ENCODE results near the gene IL17RC. TPM values are rescaled to one million over a fixed set of nuclear protein-coding genes. Genes with fewer than 3 reads are reported as not detected.

Gene IL17RC
- total RNA-seq, 2 donors from 2014 or later, result 1.2 to 3.5 TPM

GRCh38 chr3:9902372-9903237, 14.3 kb upstream of the IL17RC start, which contains the start of gene IL17RE:
IL17RE (plus strand) TSS chr3:9902848; CDS start chr3:9902933, 85 bp downstream.
- H3K36me3 Mint-ChIP-seq (ENCODE audit: low read depth), result peaks cover 2% of the 10 kb centered on the region
- H3K27me3 Mint-ChIP-seq, result no peaks in the 10 kb centered on the region
- peak within 1 kb of the TSS; percentile 88 for H3K4me3 Mint-ChIP-seq
- H3K9me3 Mint-ChIP-seq, result no peaks in the 10 kb centered on the region
- H3K27ac Mint-ChIP-seq, result peak within 1 kb of the TSS; percentile 91
- H3K4me1 Mint-ChIP-seq, result peaks cover 38% of the 10 kb centered on the region
- ATAC-seq (replicated peaks), result peak; percentile 75

- peak overlapping the region; percentile 91 for H3K27ac Mint-ChIP-seq
- no peaks in the 10 kb centered on the region for H3K9me3 Mint-ChIP-seq
- peaks cover 5% of the 10 kb centered on the region for H3K36me3 Mint-ChIP-seq (ENCODE audit: low read depth)
- H3K4me3 Mint-ChIP-seq, result peak overlapping the region; percentile 88
- no peaks in the 10 kb centered on the region for H3K27me3 Mint-ChIP-seq
- peaks cover 33% of the 10 kb centered on the region for H3K4me1 Mint-ChIP-seq
- peak; percentile 38 for ATAC-seq (replicated peaks)
Observed at GRCh38 chr3:9903238-9903624, 13.7 kb upstream of the IL17RC start.

DNA sequence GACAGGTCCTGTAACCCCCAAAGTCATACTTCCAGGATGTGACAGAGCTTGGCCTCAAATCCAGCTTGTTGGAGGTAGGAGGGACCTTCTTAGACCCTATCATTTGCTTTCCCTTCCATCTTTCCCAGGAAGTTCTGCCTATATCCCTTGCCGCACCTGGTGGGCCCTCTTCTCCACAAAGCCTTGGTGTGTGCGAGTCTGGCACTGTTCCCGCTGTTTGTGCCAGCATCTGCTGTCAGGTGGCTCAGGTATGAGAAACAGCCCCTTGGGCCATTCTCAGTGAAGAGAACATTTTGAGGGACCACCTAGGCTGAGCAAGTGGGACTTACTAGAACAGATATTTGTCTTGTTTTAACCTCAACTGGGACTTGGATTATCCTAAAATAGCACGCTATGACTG, 13.0 kb upstream of the IL17RC start:
- H3K27me3 Mint-ChIP-seq, result no peaks in the 10 kb centered on the region
- no peak for ATAC-seq (replicated peaks)
- peak overlapping the region; percentile 91 for H3K27ac Mint-ChIP-seq
- H3K36me3 Mint-ChIP-seq (ENCODE audit: low read depth), result peaks cover 5% of the 10 kb centered on the region
- peak overlapping the region; percentile 88 for H3K4me3 Mint-ChIP-seq
- H3K9me3 Mint-ChIP-seq, result no peaks in the 10 kb centered on the region
- peaks cover 30% of the 10 kb centered on the region for H3K4me1 Mint-ChIP-seq

GRCh38 chr3:9906480-9906879, 10.4 kb upstream of the IL17RC start:
- Mint-ChIP-seq H3K9me3 (no peaks in the 10 kb centered on the region), H3K4me1 (peaks cover 33% of the 10 kb centered on the region), H3K4me3 (no peak overlapping the region), H3K27me3 (no peaks in the 10 kb centered on the region), H3K27ac (no peak overlapping the region), H3K36me3 (ENCODE audit: low read depth) (peaks cover 17% of the 10 kb centered on the region)
- ATAC-seq (replicated peaks), result no peak

- Mint-ChIP-seq H3K36me3 (ENCODE audit: low read depth) (peaks cover 24% of the 10 kb centered on the region), H3K27ac (no peak overlapping the region), H3K4me1 (peaks cover 25% of the 10 kb centered on the region), H3K9me3 (no peaks in the 10 kb centered on the region), H3K27me3 (no peaks in the 10 kb centered on the region), H3K4me3 (no peak overlapping the region)
- ATAC-seq (replicated peaks), result no peak
Observed at GRCh38 chr3:9908286-9908685, 8.6 kb upstream of the IL17RC start.

- H3K36me3 Mint-ChIP-seq (ENCODE audit: low read depth), result peaks cover 24% of the 10 kb centered on the region
- no peaks in the 10 kb centered on the region for H3K9me3 Mint-ChIP-seq
- H3K4me3 Mint-ChIP-seq, result peak overlapping the region; percentile 50
- peaks cover 19% of the 10 kb centered on the region for H3K4me1 Mint-ChIP-seq
- H3K27ac Mint-ChIP-seq, result peak overlapping the region; percentile 74
- peak; percentile 81 for ATAC-seq (replicated peaks)
- H3K27me3 Mint-ChIP-seq, result no peaks in the 10 kb centered on the region
Observed at GRCh38 chr3:9909221-9910013, 7.5 kb upstream of the IL17RC start.

DNA sequence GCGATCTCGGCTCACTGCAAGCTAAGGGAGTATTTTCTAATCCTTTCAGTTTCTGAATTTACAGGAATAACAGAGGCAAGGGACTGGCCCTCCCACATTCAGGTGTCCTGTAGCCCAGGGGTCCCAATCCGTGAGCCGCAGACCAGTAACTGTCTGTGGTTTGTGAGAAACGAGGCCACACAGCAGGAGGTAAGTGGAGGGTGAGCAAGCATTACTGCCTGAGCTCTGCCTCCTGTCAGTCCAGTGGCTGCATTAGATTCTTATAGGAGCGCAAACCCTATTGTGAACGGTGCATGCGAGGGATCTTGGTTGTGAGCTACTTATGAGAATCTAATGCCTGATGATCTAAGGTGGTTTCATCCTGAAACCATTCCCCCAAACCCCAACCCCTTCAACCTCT, 5.0 kb upstream of the IL17RC start:
- H3K4me3 Mint-ChIP-seq, result peak overlapping the region; percentile 52
- no peaks in the 10 kb centered on the region for H3K9me3 Mint-ChIP-seq
- H3K27ac Mint-ChIP-seq, result peak overlapping the region; percentile 74
- ATAC-seq (replicated peaks), result no peak
- no peaks in the 10 kb centered on the region for H3K27me3 Mint-ChIP-seq
- peaks cover 22% of the 10 kb centered on the region for H3K4me1 Mint-ChIP-seq
- H3K36me3 Mint-ChIP-seq (ENCODE audit: low read depth), result peaks cover 24% of the 10 kb centered on the region

GRCh38 chr3:9912294-9912935, 4.5 kb upstream of the IL17RC start:
- peak overlapping the region; percentile 52 for H3K4me3 Mint-ChIP-seq
- no peaks in the 10 kb centered on the region for H3K9me3 Mint-ChIP-seq
- H3K4me1 Mint-ChIP-seq, result peaks cover 23% of the 10 kb centered on the region
- ATAC-seq (replicated peaks), result peak; percentile 52
- H3K27me3 Mint-ChIP-seq, result no peaks in the 10 kb centered on the region
- H3K27ac Mint-ChIP-seq, result peak overlapping the region; percentile 74
- H3K36me3 Mint-ChIP-seq (ENCODE audit: low read depth), result peaks cover 24% of the 10 kb centered on the region

GRCh38 chr3:9913601-9914000, 3.3 kb upstream of the IL17RC start:
- Mint-ChIP-seq H3K4me3 (no peak overlapping the region), H3K4me1 (peaks cover 23% of the 10 kb centered on the region), H3K27me3 (no peaks in the 10 kb centered on the region), H3K9me3 (no peaks in the 10 kb centered on the region), H3K27ac (no peak overlapping the region), H3K36me3 (ENCODE audit: low read depth) (peaks cover 19% of the 10 kb centered on the region)
- ATAC-seq (replicated peaks), result no peak

GRCh38 chr3:9914011-9914410, 2.9 kb upstream of the IL17RC start:
- Mint-ChIP-seq H3K4me1 (peaks cover 22% of the 10 kb centered on the region), H3K9me3 (no peaks in the 10 kb centered on the region), H3K4me3 (no peak overlapping the region), H3K27ac (no peak overlapping the region), H3K36me3 (ENCODE audit: low read depth) (peaks cover 19% of the 10 kb centered on the region), H3K27me3 (no peaks in the 10 kb centered on the region)
- no peak for ATAC-seq (replicated peaks)

- Mint-ChIP-seq H3K9me3 (no peaks in the 10 kb centered on the region), H3K27ac (no peak overlapping the region), H3K4me3 (peak overlapping the region; percentile 26), H3K27me3 (no peaks in the 10 kb centered on the region), H3K4me1 (peaks cover 15% of the 10 kb centered on the region), H3K36me3 (ENCODE audit: low read depth) (peaks cover 15% of the 10 kb centered on the region)
- ATAC-seq (replicated peaks), result no peak
Observed at GRCh38 chr3:9914559-9915253, 2.2 kb upstream of the IL17RC start.

GRCh38 chr3:9915254-9916141, 1.4 kb upstream of the IL17RC start:
- Mint-ChIP-seq H3K4me1 (peaks cover 11% of the 10 kb centered on the region), H3K9me3 (no peaks in the 10 kb centered on the region), H3K27me3 (no peaks in the 10 kb centered on the region), H3K36me3 (ENCODE audit: low read depth) (peaks cover 12% of the 10 kb centered on the region), H3K27ac (no peak overlapping the region), H3K4me3 (peak overlapping the region; percentile 69)
- ATAC-seq (replicated peaks), result peak; percentile 48

- Mint-ChIP-seq H3K9me3 (no peaks in the 10 kb centered on the region), H3K4me1 (peaks cover 11% of the 10 kb centered on the region), H3K27ac (peak overlapping the region; percentile 38), H3K36me3 (ENCODE audit: low read depth) (peaks cover 8% of the 10 kb centered on the region), H3K4me3 (peak overlapping the region; percentile 69), H3K27me3 (no peaks in the 10 kb centered on the region)
- ATAC-seq (replicated peaks), result no peak
Observed at GRCh38 chr3:9916346-9916733, 558 bp upstream of the IL17RC start.

Data from activated T-helper 17 cell treated with anti-CD3 and anti-CD28 coated beads, Interleukin-2, amount 50 U/mL, for 72 hours (primary cell).